DOHH2 (cell line): ENCODE data around the gene NDNF.

Source experiments
- EZH2phosphoT487 ChIP-seq: fragments of 200-600 bp; sonication (generic); IDR thresholded peaks from 2 replicates; pipeline ENCODE4 v1.6.1; 2017; ENCODE audit warnings: borderline replicate concordance, mild to moderate bottlenecking, antibody characterized with exemption, low read length, moderate library complexity, mixed read lengths
- TF ChIP-seq, protein P1 (sequence below): fragments of 200-600 bp; sonication (generic); IDR thresholded peaks from one replicate; pipeline ENCODE4 v1.5.1; 2014; ENCODE audit warnings: antibody characterized with exemption, mild to moderate bottlenecking, low read depth, low read length; ENCODE audit not compliant: poor library complexity, severe bottlenecking

- TF ChIP-seq, protein P1, sequence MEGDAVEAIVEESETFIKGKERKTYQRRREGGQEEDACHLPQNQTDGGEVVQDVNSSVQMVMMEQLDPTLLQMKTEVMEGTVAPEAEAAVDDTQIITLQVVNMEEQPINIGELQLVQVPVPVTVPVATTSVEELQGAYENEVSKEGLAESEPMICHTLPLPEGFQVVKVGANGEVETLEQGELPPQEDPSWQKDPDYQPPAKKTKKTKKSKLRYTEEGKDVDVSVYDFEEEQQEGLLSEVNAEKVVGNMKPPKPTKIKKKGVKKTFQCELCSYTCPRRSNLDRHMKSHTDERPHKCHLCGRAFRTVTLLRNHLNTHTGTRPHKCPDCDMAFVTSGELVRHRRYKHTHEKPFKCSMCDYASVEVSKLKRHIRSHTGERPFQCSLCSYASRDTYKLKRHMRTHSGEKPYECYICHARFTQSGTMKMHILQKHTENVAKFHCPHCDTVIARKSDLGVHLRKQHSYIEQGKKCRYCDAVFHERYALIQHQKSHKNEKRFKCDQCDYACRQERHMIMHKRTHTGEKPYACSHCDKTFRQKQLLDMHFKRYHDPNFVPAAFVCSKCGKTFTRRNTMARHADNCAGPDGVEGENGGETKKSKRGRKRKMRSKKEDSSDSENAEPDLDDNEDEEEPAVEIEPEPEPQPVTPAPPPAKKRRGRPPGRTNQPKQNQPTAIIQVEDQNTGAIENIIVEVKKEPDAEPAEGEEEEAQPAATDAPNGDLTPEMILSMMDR: no peak
- TF ChIP-seq EZH2phosphoT487: no peak
Measured at GRCh38 chr4:121009578-121010478, 62.5 kb downstream of the NDNF start.
